Effector memory CD8-positive, alpha-beta T cell (primary cell): Measurements from ENCODE around the gene CTNNB1.
"Not testable (repeated sequence)": the region's sequence is repeated elsewhere in the genome, so short reads cannot be mapped to it uniquely, and the experiment has no call there.

Experiments used
- ATAC-seq: fragments of 150-1000 bp; cut with Tn5 transposase; replicated peaks from 2 replicates; pipeline ENCODE4 v1.10.0; 2021; ENCODE audit warnings: mild to moderate bottlenecking, moderate library complexity
- DNase-seq, 3 experiments: peaks; one replicate each; pipeline ENCODE4 v3.0.0; 2021
- H3K27ac Mint-ChIP-seq, 2 donors: one replicate each; pipeline ENCODE4 v1.8.0; 2022; ENCODE audit warnings: mild to moderate bottlenecking in 2 of 2, mixed read lengths in 2 of 2, moderate library complexity in 2 of 2
- H3K27me3 Mint-ChIP-seq, 2 donors: one replicate each; pipeline ENCODE4 v1.8.0; 2022; ENCODE audit warnings: mixed read lengths in 2 of 2
- H3K36me3 Mint-ChIP-seq: one replicate; pipeline ENCODE4 v1.8.0; 2022; ENCODE audit warnings: mild to moderate bottlenecking, moderate library complexity, mixed read lengths; ENCODE audit not compliant: insufficient read depth
- H3K4me1 Mint-ChIP-seq, 2 donors: one replicate each; pipeline ENCODE4 v1.8.0; 2022; ENCODE audit warnings: low read depth in 2 of 2, mixed read lengths in 2 of 2
- H3K4me3 Mint-ChIP-seq, 2 donors: one replicate each; pipeline ENCODE4 v1.8.0; 2022; ENCODE audit warnings: mild to moderate bottlenecking in 2 of 2, mixed read lengths in 2 of 2, moderate library complexity in 2 of 2
- H3K9me3 Mint-ChIP-seq, 2 donors: one replicate each; pipeline ENCODE4 v1.8.0; 2022; ENCODE audit warnings: mixed read lengths in 2 of 2

Gene CTNNB1

GRCh38 chr3:41265011-41265545, 65.8 kb downstream of the CTNNB1 start:
- DNase-seq, result no peak
- Mint-ChIP-seq H3K27me3 (no peaks in the 10 kb centered on the region), H3K9me3 (no peaks in the 10 kb centered on the region), H3K27ac (no peak overlapping the region), H3K36me3 (no peaks in the 10 kb centered on the region), H3K4me1 (no peaks in the 10 kb centered on the region), H3K4me3 (no peak overlapping the region)
- ATAC-seq, result no peak

DNA sequence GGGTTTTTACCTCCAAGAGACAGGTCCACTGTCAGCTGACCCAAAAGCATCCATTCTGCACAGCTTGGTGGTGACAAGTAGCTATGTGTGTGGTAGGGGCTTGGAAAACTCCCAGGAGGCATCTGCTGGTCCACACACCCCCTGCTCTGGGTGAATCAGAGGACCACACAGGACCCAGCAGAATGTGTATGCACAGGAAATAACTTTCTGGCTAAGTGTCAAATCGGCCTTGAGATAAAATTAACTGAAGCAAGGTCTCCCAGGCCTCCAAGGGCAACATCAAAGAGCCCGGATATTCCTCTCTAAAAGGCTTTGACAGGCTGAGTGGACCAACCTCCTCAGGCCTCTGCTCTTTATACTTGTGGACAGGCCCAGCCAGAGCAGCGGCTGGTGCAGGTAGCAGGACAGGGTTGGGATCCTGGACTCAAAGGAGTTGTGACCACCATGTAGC, 66.5 kb downstream of the CTNNB1 start:
- Mint-ChIP-seq H3K9me3 (no peaks in the 10 kb centered on the region), H3K4me1 (no peaks in the 10 kb centered on the region), H3K4me3 (no peak overlapping the region), H3K27ac (no peak overlapping the region), H3K36me3 (no peaks in the 10 kb centered on the region), H3K27me3 (no peaks in the 10 kb centered on the region)
- no peak for ATAC-seq
- DNase-seq, result no peak

GRCh38 chr3:41267975-41268640, 68.8 kb downstream of the CTNNB1 start:
- Mint-ChIP-seq H3K27me3 (no peaks in the 10 kb centered on the region), H3K36me3 (no peaks in the 10 kb centered on the region), H3K4me3 (no peak overlapping the region), H3K9me3 (peaks cover 0 to 2% of the 10 kb centered on the region in 2 donors), H3K27ac (no peak overlapping the region), H3K4me1 (no peaks in the 10 kb centered on the region)
- DNase-seq (no peak), ATAC-seq (no peak)

DNA sequence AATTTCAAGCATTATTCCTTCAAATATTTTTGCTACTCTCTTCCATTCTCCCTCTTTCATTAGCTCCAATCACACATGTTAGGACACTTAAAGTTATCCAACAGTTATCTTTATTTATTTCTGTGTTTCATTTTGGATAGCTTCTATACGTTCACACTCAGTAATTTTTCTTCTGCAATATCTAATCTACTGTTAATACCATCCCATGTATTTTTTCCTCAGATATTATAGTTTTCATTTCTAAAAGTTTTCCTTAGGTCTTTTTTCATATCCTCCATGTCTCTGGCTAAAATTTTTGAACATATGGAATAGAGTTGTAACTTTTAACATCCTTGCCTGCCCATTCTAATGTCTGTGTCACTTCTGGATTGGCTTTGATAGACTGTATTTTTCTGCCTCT, 73.4 kb downstream of the CTNNB1 start:
- Mint-ChIP-seq H3K27ac (no peak overlapping the region), H3K36me3 (no peaks in the 10 kb centered on the region), H3K27me3 (no peaks in the 10 kb centered on the region), H3K4me3 (no peak overlapping the region), H3K9me3 (peaks cover 0 to 8% of the 10 kb centered on the region in 2 donors), H3K4me1 (no peaks in the 10 kb centered on the region)
- ATAC-seq (no peak), DNase-seq (no peak)

- no peak overlapping the region for H3K27ac Mint-ChIP-seq
- H3K4me3 Mint-ChIP-seq, result no peak overlapping the region
- DNase-seq (no peak), ATAC-seq (no peak)
- no peaks in the 10 kb centered on the region for H3K36me3 Mint-ChIP-seq
- H3K27me3 Mint-ChIP-seq, result no peaks in the 10 kb centered on the region
- no peaks in the 10 kb centered on the region for H3K4me1 Mint-ChIP-seq
- H3K9me3 Mint-ChIP-seq, result peaks cover 0 to 8% of the 10 kb centered on the region in 2 donors
Observed at GRCh38 chr3:41274944-41275668, 75.8 kb downstream of the CTNNB1 start.

DNA sequence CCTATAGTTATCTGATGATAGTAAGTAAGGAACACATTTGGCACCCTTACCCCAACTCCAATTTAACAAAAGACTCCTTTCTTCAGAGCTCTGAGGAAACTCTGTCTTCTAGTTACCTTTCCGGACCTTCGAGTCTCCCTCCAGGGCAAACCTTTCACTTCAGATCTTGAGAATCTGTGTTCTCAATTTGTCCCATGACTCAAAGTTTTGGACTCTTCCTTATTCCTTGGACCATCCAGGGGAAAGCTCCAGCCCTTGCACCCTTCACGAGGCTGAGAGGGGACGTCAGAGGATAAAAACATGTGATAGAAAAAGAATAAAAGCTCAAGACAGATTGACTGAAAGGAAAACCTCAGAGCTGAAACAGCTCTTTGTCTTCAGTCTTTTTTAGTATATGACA, 76.9 kb downstream of the CTNNB1 start:
- no peak for ATAC-seq
- H3K4me3 Mint-ChIP-seq, result no peak overlapping the region

DNA sequence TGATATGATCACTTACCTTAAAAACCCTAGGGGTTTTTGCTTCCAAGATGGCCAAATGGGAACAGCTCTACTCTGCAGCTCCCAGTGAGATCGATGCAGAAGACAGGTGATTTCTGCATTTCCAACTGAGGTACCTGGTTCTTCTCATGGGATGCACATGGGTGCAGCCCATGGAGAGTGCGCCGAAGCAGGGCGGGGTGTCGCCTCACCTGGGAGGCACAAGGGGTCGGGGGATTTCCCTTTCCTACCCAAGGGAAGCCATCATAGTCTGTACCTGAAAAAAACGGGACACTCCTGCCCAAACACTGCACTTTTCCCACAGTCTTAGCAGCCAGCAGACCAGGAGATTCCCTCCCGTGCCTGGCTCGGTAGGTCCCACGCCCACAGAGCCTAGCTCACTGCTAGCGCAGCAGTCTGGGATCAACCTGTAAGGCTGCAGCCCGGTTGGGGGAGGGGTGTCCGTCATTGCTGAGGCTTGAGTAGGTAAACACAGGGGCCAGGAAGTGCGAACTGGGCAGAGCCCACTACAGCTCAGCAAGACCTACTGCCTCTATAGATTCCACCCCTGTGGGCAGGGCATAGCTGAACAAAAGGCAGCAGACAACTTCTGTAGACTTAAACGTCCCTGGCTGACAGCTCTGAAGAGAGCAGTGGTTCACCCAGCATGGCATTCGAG, 78.6 kb downstream of the CTNNB1 start:
- no peak overlapping the region for H3K27ac Mint-ChIP-seq
- DNase-seq (no peak), ATAC-seq (no peak)
- no peaks in the 10 kb centered on the region for H3K27me3 Mint-ChIP-seq
- H3K4me1 Mint-ChIP-seq, result no peaks in the 10 kb centered on the region
- no peak overlapping the region for H3K4me3 Mint-ChIP-seq
- no peaks in the 10 kb centered on the region for H3K36me3 Mint-ChIP-seq
- H3K9me3 Mint-ChIP-seq, result peaks cover 0 to 6% of the 10 kb centered on the region in 2 donors

More for the DNA sequence above, 76.9 kb downstream of the CTNNB1 start:
- H3K27ac Mint-ChIP-seq, result no peak overlapping the region
- no peaks in the 10 kb centered on the region for H3K36me3 Mint-ChIP-seq
- H3K4me1 Mint-ChIP-seq, result no peaks in the 10 kb centered on the region
- peaks cover 0 to 8% of the 10 kb centered on the region in 2 donors for H3K9me3 Mint-ChIP-seq
- no peaks in the 10 kb centered on the region for H3K27me3 Mint-ChIP-seq
- no peak for DNase-seq

DNA sequence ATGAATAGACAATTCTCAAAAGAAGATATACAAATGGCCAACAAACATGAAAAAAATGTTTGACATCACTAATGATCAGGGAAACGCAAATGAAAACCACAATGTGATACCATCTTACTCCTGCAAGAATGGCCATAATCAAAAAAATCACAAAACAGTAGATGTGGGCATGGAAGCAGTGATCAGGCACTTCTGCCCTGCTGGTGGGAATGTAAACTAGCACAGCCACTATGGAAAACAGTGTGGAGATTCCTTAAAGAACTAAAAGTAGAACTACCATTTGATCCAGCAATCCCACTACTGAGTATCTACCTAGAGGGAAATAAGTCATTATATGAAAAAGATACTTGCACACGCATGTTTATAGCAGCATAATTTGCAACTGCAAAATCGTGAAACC, 85.6 kb downstream of the CTNNB1 start:
- H3K27ac Mint-ChIP-seq, H3K27me3 Mint-ChIP-seq, H3K4me3 Mint-ChIP-seq, H3K9me3 Mint-ChIP-seq, ATAC-seq, H3K4me1 Mint-ChIP-seq, DNase-seq, H3K36me3 Mint-ChIP-seq: not testable (repeated sequence)

DNA sequence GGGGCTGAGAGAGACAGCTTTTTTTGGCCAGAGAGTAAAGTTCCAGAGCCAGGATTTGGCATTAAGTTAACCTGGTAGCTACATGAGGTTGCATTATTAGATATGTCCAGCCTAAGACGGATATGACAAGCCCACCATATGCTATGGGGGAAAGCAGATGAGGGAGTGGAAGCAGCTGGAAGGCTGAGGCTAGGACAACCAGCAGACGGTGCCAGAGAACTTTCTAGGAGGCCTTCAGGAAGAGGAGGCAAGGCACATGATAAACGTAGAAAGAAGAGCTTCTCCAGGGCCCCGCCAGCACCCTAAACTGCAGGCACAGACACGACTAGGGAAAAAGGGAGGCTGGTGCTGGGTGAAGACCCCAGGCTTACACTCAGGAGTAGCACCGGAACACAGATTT, 87.0 kb downstream of the CTNNB1 start:
- Mint-ChIP-seq H3K4me1 (peaks cover 0 to 7% of the 10 kb centered on the region in 2 donors), H3K27me3 (no peaks in the 10 kb centered on the region), H3K4me3 (no peak overlapping the region), H3K27ac (no peak overlapping the region), H3K9me3 (no peaks in the 10 kb centered on the region), H3K36me3 (no peaks in the 10 kb centered on the region)
- ATAC-seq (no peak), DNase-seq (no peak)

DNA sequence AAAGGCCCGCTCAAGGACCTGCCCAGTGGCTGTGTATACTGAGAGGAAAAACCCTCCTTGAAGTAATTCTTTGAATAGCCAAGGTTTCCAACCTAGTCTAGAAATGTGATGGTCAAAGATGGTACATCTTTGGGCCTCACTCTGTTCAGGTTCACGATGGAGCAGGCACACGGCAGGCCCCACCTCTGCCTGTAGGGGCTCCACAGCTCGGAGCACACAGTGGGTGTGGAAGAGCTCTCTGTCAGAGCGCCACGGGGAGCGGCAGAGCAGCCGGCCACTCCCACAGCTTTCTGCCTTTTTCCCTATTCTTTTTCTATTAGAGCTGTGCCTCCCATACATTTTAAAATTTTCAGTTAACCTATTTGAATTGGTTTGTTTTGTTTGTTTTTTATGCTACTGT, 89.5 kb downstream of the CTNNB1 start:
- no peak overlapping the region for H3K27ac Mint-ChIP-seq
- H3K36me3 Mint-ChIP-seq, result no peaks in the 10 kb centered on the region
- no peak for ATAC-seq
- no peak for DNase-seq
- no peaks in the 10 kb centered on the region for H3K27me3 Mint-ChIP-seq
- H3K9me3 Mint-ChIP-seq, result no peaks in the 10 kb centered on the region
- H3K4me3 Mint-ChIP-seq, result no peak overlapping the region
- peaks cover 0 to 7% of the 10 kb centered on the region in 2 donors for H3K4me1 Mint-ChIP-seq
